CD4-positive, alpha-beta memory T cell (primary cell): Measurements from ENCODE around the gene CAB39. TPM values are rescaled to one million over a fixed set of nuclear protein-coding genes. Genes with fewer than 3 reads are reported as not detected.

Experiments
- CTCF ChIA-PET: fragments of 350-600 bp; sonication (Branson Sonifier 250); formaldehyde crosslinking; loops from one replicate; lab custom pipeline; 2021; ENCODE audit warnings: inconsistent platforms; ENCODE audit not compliant: partially characterized antibody; lab: Charles Lee
- POLR2A ChIA-PET: fragments of 350-600 bp; sonication (Branson Sonifier 250); formaldehyde crosslinking; loops from one replicate; lab custom pipeline; 2021; ENCODE audit not compliant: partially characterized antibody; lab: Charles Lee
- DNase-seq, 5 donors: peaks; one replicate each; pipeline versions ENCODE4 v3.0.0 to v3.0.0-alpha.2; 2020 to 2022; ENCODE audit warnings: mixed read lengths in 1 of 5
- H3K27ac ChIP-seq: one replicate; pipeline ENCODE4 v1.7.0; 2013; ENCODE audit warnings: low read depth, low read length
- H3K27me3 ChIP-seq: 2 replicates; pipeline ENCODE4 v1.7.0; 2013; ENCODE audit warnings: mild to moderate bottlenecking, low read length, moderate library complexity; ENCODE audit not compliant: insufficient read depth
- H3K36me3 ChIP-seq: 2 replicates; pipeline ENCODE4 v1.7.0; 2013; ENCODE audit warnings: mild to moderate bottlenecking, low read length, moderate library complexity; ENCODE audit not compliant: insufficient read depth
- H3K4me1 ChIP-seq: 2 replicates; pipeline ENCODE4 v1.7.0; 2013; ENCODE audit warnings: mild to moderate bottlenecking, low read length, moderate library complexity; ENCODE audit not compliant: insufficient read depth
- H3K4me3 ChIP-seq, 2 donors: one replicate each; pipeline ENCODE4 v1.7.0; 2013; ENCODE audit warnings: low read length in 2 of 2, mild to moderate bottlenecking in 1 of 2
- H3K9me3 ChIP-seq, 2 donors: one replicate each; pipeline ENCODE4 v1.7.0; 2013; ENCODE audit warnings: low read length in 2 of 2, control low read depth in 1 of 2; ENCODE audit not compliant: control insufficient read depth in 1 of 2
- H3K27ac Mint-ChIP-seq, 7 donors: one replicate each; pipeline ENCODE4 v1.8.0; 2020 to 2021; ENCODE audit warnings: mixed read lengths in 7 of 7, mild to moderate bottlenecking in 6 of 7, inconsistent platforms in 3 of 7, moderate library complexity in 3 of 7
- H3K27me3 Mint-ChIP-seq, 2 donors: one replicate each; pipeline ENCODE4 v1.8.0; 2020 to 2021; ENCODE audit warnings: mixed read lengths in 2 of 2
- H3K36me3 Mint-ChIP-seq, 2 donors: one replicate each; pipeline ENCODE4 v1.8.0; 2020 to 2021; ENCODE audit warnings: mixed read lengths in 2 of 2, inconsistent platforms in 1 of 2, mild to moderate bottlenecking in 1 of 2
- H3K4me1 Mint-ChIP-seq, 4 donors: one replicate each; pipeline ENCODE4 v1.8.0; 2020 to 2021; ENCODE audit warnings: mixed read lengths in 4 of 4, mild to moderate bottlenecking in 1 of 4
- H3K4me3 Mint-ChIP-seq, 8 donors: one replicate each; pipeline ENCODE4 v1.8.0; 2020 to 2021; ENCODE audit warnings: mixed read lengths in 8 of 8, mild to moderate bottlenecking in 7 of 8, moderate library complexity in 6 of 8, inconsistent platforms in 3 of 8
- H3K9me3 Mint-ChIP-seq, 8 donors: one replicate each; pipeline ENCODE4 v1.8.0; 2020 to 2021; ENCODE audit warnings: mixed read lengths in 8 of 8, mild to moderate bottlenecking in 5 of 8, inconsistent platforms in 3 of 8, moderate library complexity in 1 of 8
- intact Hi-C: fragments of 100-400 bp; cut with micrococcal nuclease; formaldehyde crosslinking; loops from one replicate; pipeline ENCODE4 v1.15.1; 2023
- polyA plus RNA-seq, 2 donors: library from polyadenylated mRNA; unstranded; fragments of 300-500 nt; fragmentation: Illumina TruSeq; gene quantifications; one replicate each; pipeline ENCODE4 v1.2.3, GENCODE V29; 2021
- total RNA-seq, 2 experiments: library from RNA; stranded (reverse); gene quantifications; one replicate each; pipeline ENCODE4 v1.2.3, GENCODE V29; 2021

CAB39 gene
- total and polyA plus RNA-seq, 4 experiments from 2014 or later = 80.8 to 115 (median 100) TPM

DNA sequence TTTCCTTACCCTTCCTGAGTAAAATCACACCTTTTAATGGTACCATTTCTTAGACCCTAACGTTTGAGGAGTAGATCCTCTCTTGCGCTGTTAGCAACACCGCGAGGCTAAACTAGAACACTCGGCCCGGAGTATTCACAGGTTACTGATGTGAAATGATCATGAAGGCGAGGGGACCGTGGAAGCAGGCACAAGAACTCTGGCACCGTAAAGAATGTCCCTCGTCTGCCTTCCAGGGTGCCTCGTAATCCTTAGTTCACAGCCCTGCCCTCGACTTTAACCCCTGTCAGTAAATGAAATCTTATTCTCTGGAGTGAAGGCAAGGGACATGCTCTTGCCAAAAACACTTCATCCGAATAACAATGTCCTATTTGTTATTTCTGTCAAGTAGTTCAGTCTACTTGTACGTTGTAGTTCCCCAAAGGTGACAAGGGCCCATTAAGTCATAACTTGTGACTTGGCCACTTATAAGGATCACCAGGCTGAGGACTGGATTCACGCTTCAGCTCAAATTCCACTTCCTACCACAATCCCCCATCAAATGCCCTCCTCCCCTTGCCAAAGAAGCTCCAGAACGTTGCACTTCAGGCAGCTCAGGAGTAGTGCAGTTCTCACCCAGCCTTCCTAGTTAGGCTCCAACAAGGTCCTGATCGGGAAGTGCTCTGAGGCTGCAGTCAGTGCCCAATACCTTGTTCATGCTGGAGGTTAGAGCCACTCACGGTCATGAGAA, 108.8 kb downstream of the CAB39 start:
- H3K27ac ChIP-seq = no peak overlapping the region

DNA sequence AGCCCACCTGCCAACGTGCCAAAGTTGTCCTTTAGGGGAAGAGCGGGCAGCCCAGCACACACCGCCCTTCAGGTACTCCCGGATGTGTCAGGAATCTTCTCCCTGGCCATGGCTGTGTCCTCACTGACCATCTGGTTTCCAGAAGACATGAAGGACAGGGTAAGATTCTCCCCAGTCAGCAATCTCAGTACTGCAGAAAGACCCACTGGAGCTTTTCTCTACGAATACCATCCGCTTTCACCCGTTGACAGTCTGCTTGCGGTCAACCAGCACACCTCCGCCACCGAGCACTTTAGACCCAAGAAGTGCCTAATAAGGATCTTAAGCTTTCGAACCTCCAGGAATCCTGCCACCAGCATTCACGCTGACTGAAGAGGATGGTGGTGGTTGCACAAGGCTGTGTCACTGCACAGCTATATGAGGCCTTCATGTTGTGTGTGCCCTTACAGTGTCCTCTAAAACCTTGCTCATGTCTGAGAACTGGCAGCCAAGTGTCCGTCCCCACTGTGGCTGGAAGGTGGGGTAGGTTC, 109.4 kb downstream of the CAB39 start:
- Histone ChIP-seq H3K9me3 (no peaks in the 10 kb centered on the region), H3K27me3 (no peaks in the 10 kb centered on the region), H3K4me3 (no peak overlapping the region), H3K27ac (no peak overlapping the region), H3K4me1 (peaks cover 8% of the 10 kb centered on the region), H3K36me3 (peaks cover 21% of the 10 kb centered on the region)
- Mint-ChIP-seq H3K4me3 (no peak overlapping the region), H3K27me3 (peaks cover 11 to 13% of the 10 kb centered on the region in 2 donors), H3K27ac (peak overlapping the region in 1 of 7 donors; percentile 33), H3K9me3 (no peaks in the 10 kb centered on the region), H3K36me3 (peaks cover 18 to 33% of the 10 kb centered on the region in 2 donors), H3K4me1 (peaks cover 2 to 13% (median 7%) of the 10 kb centered on the region in 4 donors)
- ChIA-PET POLR2A (no interaction called here), CTCF (interaction anchor here (1.1 to 6.2 kb wide), 7 partner anchors 8 to 630 kb away, joined by 3 to 80 read pairs (median 18); no protein-coding TSS in a partner anchor)
- DNase-seq = no peak
- intact Hi-C loops = loop anchor here (5.0 kb wide), 1 partner anchor 630 kb away; no protein-coding TSS in a partner anchor

More for the DNA sequence above, 108.8 kb downstream of the CAB39 start:
- H3K4me3 Mint-ChIP-seq = no peak overlapping the region
- peak overlapping the region in 3 of 7 donors; percentile 3 to 39 (median 33) for H3K27ac Mint-ChIP-seq
- Histone ChIP-seq H3K4me1 (peaks cover 8% of the 10 kb centered on the region), H3K4me3 (no peak overlapping the region), H3K36me3 (peaks cover 27% of the 10 kb centered on the region), H3K27me3 (no peaks in the 10 kb centered on the region), H3K9me3 (no peaks in the 10 kb centered on the region)
- ChIA-PET POLR2A (no interaction called here), CTCF (interaction anchor here (1.1 to 6.2 kb wide), 5 partner anchors 8 to 167 kb away, joined by 3 to 80 read pairs (median 22); no protein-coding TSS in a partner anchor)
- peaks cover 2 to 13% (median 4%) of the 10 kb centered on the region in 4 donors for H3K4me1 Mint-ChIP-seq
- H3K36me3 Mint-ChIP-seq = peaks cover 24 to 40% of the 10 kb centered on the region in 2 donors
- H3K27me3 Mint-ChIP-seq = peaks cover 5 to 8% of the 10 kb centered on the region in 2 donors
- peaks cover 0 to 1% (median 0%) of the 10 kb centered on the region in 8 donors for H3K9me3 Mint-ChIP-seq
- no peak for DNase-seq
- intact Hi-C loops = loop anchor here (5.0 kb wide), 1 partner anchor 631 kb away; no protein-coding TSS in a partner anchor

DNA sequence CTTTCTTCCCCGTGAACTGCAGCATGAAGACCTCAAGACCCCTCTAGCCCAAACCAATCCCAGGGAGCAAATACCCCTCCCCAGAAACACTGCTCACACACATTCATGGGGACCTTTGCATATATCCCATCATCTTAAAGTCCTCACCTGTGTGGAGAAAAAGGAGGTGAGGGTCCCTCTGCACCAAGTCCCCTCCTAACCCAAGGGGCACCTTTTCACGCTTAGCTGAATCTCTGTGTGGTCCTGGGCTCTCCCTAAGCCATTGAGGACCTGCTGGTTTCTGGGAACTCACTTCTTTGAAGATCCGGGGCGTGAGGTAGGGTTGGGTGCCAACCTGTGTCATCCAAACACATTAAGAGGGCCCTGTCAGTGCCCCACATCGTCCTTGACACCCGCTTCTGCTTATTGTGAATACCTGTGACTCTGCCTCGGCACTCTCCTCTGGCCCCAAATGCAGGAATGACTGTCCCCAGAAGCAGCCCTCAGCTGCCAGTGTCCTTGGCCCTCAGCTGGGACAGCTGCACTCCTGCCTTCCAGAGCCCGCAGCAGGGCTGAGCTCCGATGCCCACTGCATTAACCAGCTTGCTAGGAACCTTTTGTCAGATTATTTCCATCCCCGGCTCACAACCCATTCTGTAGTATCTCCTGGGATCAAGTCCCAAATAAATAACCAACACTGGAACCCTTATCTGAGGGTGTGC, 110.8 kb downstream of the CAB39 start:
- intact Hi-C loops = loop anchor here (5.0 kb wide), 1 partner anchor 629 kb away; no protein-coding TSS in a partner anchor
- POLR2A ChIA-PET = interaction anchor here (0.7 to 1.5 kb wide), 3 partner anchors 26 to 164 kb away, joined by 3 to 7 read pairs (median 3); no protein-coding TSS in a partner anchor
- peaks cover 9 to 23% of the 10 kb centered on the region in 2 donors for H3K36me3 Mint-ChIP-seq

DNA sequence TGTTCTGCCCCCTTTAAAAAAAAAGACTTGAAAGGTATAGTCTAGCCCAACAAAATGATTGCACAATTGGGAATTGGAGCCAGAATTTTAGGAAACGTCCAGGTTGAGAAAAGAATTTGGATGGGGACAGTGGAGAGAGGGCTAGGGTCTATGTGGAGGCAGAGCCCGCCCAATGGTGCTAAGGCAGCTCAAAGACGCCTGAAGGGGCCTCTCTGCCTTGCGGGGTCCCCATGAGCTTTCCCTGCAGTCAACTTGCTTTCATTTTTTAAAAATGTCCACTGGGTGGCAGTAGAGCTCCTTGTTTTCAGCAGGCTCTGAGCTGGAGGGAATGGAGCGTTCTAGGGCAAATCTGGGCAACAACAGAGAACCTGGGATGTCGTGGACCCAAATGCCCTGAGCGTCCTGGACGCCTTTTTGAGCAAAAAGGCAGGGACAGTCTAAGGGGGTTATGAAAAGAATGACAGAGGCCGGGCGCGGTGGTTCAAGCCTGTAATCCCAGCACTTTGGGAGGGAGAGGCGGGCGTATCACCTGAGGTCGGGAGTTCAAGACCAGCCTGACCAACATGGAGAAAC, 111.8 kb downstream of the CAB39 start:
- Histone ChIP-seq H3K4me3 (no peak overlapping the region), H3K27me3 (no peaks in the 10 kb centered on the region), H3K9me3 (no peaks in the 10 kb centered on the region), H3K36me3 (peaks cover 4% of the 10 kb centered on the region), H3K27ac (no peak overlapping the region), H3K4me1 (peaks cover 16% of the 10 kb centered on the region)
- DNase-seq = peak; percentile 60 to 74 (median 71)
- Mint-ChIP-seq H3K27ac (peak overlapping the region in 1 of 7 donors; percentile 68), H3K4me3 (peak overlapping the region in 7 of 8 donors; percentile 35 to 69 (median 60)), H3K4me1 (peaks cover 2 to 13% (median 8%) of the 10 kb centered on the region in 4 donors), H3K9me3 (peaks cover 0 to 2% (median 0%) of the 10 kb centered on the region in 8 donors), H3K36me3 (peaks cover 3 to 13% of the 10 kb centered on the region in 2 donors), H3K27me3 (peaks cover 22 to 23% of the 10 kb centered on the region in 2 donors)
- ChIA-PET CTCF (interaction anchor here (0.6 to 6.2 kb wide), 54 partner anchors 9 to 816 kb away, joined by 3 to 80 read pairs (median 4); partner anchors contain the start of genes ITM2C and SPATA3), POLR2A (interaction anchor here (0.5 to 1.5 kb wide), 4 partner anchors 19 to 665 kb away, joined by 3 to 7 read pairs (median 3); no protein-coding TSS in a partner anchor)
- intact Hi-C loops = loop anchor here (1.0 to 5.0 kb wide), 3 partner anchors 163 to 628 kb away; no protein-coding TSS in a partner anchor

More for the DNA sequence above, 110.8 kb downstream of the CAB39 start:
- CTCF ChIA-PET = interaction anchor here (1.0 to 6.2 kb wide), 27 partner anchors 9 to 815 kb away, joined by 3 to 80 read pairs (median 5); partner anchors contain the start of gene ITM2C
- H3K27ac ChIP-seq = no peak overlapping the region
- H3K36me3 ChIP-seq = peaks cover 14% of the 10 kb centered on the region
- DNase-seq = no peak
- H3K4me1 ChIP-seq = peaks cover 16% of the 10 kb centered on the region
- Mint-ChIP-seq H3K4me1 (peaks cover 2 to 13% (median 9%) of the 10 kb centered on the region in 4 donors), H3K4me3 (no peak overlapping the region), H3K9me3 (no peaks in the 10 kb centered on the region), H3K27ac (peak overlapping the region in 4 of 7 donors; percentile 0 to 81 (median 50)), H3K27me3 (peaks cover 16 to 17% of the 10 kb centered on the region in 2 donors)
- H3K27me3 ChIP-seq = no peaks in the 10 kb centered on the region
- no peak overlapping the region for H3K4me3 ChIP-seq
- no peaks in the 10 kb centered on the region for H3K9me3 ChIP-seq

GRCh38 chr2:230825354-230825753, 112.7 kb downstream of the CAB39 start:
- peaks cover 3 to 6% of the 10 kb centered on the region in 2 donors for H3K36me3 Mint-ChIP-seq
- ChIA-PET POLR2A (no interaction called here), CTCF (interaction anchor here (0.7 to 6.2 kb wide), 10 partner anchors 9 to 707 kb away, joined by 3 to 80 read pairs (median 4); partner anchors contain the start of gene SPATA3)
- Histone ChIP-seq H3K27ac (no peak overlapping the region), H3K36me3 (no peaks in the 10 kb centered on the region), H3K27me3 (no peaks in the 10 kb centered on the region), H3K4me1 (peaks cover 16% of the 10 kb centered on the region), H3K9me3 (no peaks in the 10 kb centered on the region), H3K4me3 (no peak overlapping the region)
- H3K27ac Mint-ChIP-seq = no peak overlapping the region
- no peak overlapping the region for H3K4me3 Mint-ChIP-seq
- H3K4me1 Mint-ChIP-seq = peaks cover 2 to 15% (median 8%) of the 10 kb centered on the region in 4 donors
- H3K27me3 Mint-ChIP-seq = peaks cover 23% of the 10 kb centered on the region in 2 donors
- peaks cover 0 to 2% (median 0%) of the 10 kb centered on the region in 8 donors for H3K9me3 Mint-ChIP-seq
- DNase-seq = no peak
- intact Hi-C loops = no loop called here

DNA sequence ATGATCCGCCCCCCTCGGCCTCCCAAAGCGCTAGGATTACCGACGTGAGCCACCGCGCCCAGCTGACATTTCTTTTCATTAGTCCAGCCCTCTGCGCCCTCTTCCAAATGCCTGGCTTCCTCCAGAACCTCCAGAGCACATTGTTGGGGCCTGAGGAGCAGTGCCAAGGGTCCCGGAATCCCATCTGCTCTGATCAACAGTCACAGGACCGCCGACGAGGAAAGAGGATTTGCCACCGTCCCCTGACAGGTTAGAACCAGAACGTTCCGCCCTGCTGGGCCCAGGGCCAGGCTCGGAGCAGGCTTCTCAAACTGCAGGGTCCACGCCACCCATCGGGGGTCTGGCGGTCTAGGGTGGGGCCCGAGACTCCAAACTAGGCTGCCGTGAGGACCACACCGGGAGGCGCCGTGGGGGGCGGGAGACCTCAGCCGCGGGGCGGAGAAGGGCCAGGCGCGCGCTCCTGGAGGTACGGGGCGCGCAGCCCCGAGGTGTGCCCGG, 115.2 kb downstream of the CAB39 start:
- Histone ChIP-seq H3K27me3 (no peaks in the 10 kb centered on the region), H3K36me3 (no peaks in the 10 kb centered on the region), H3K9me3 (no peaks in the 10 kb centered on the region), H3K4me1 (peaks cover 16% of the 10 kb centered on the region), H3K4me3 (no peak overlapping the region), H3K27ac (no peak overlapping the region)
- Mint-ChIP-seq H3K4me1 (peaks cover 2 to 16% (median 8%) of the 10 kb centered on the region in 4 donors), H3K4me3 (peak overlapping the region in 3 of 8 donors; percentile 12 to 53 (median 13)), H3K9me3 (peaks cover 0 to 2% (median 0%) of the 10 kb centered on the region in 8 donors), H3K27ac (no peak overlapping the region), H3K27me3 (peaks cover 28 to 33% of the 10 kb centered on the region in 2 donors), H3K36me3 (no peaks in the 10 kb centered on the region)
- no peak for DNase-seq
- ChIA-PET POLR2A (no interaction called here), CTCF (interaction anchor here (0.8 to 6.2 kb wide), 4 partner anchors 10 to 160 kb away, joined by 3 to 53 read pairs (median 4); no protein-coding TSS in a partner anchor)
- intact Hi-C loops = no loop called here
